Suppressor macrophage treated with lipopolysaccharide for 4 hours (primary cell): Measurements from ENCODE around the gene SOX6.
"Not testable (repeated sequence)": the region's sequence is repeated elsewhere in the genome, so short reads cannot be mapped to it uniquely, and the experiment has no call there.

ENCODE experiments used
- DNase-seq: peaks from one replicate; pipeline ENCODE4 v3.0.0-alpha.2; 2020

Gene SOX6

DNA sequence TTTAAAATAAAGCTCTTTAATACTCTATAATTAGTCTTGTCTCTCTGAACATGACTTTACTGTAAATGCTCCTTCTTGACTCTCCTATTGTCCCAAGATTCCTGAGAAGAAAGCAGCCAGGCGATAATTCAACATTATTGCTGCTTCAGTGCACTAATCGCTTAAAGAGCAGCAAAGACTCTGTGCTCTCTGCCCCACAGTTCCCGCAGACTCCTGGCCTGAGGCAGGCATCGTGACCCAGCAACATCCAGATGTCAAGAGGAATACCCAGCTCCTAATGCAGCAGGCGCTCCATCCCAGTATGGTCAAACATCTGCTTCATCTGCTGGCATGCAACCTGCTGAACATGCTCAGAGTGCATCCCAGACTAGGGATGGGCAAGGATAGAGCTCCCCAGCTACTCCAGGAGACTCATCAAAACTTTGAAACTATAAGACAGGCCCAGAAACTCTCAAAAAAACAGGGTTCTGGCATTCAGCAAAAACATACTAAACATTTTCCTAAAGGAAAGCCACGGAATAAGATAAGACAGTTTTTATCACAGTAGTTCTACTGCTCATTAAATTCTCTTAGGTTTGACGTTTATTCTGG, 270.0 kb downstream of the SOX6 start:
- DNase-seq: no peak

- no peak for DNase-seq
Observed at GRCh38 chr11:16082095-16083055, 274.0 kb downstream of the SOX6 start.

- DNase-seq: no peak
Observed at GRCh38 chr11:16081382-16082094, 274.8 kb downstream of the SOX6 start.

GRCh38 chr11:16080688-16081381, 275.5 kb downstream of the SOX6 start:
- no peak for DNase-seq

- no peak for DNase-seq
Observed at GRCh38 chr11:16078936-16079335, 277.4 kb downstream of the SOX6 start.

- no peak for DNase-seq
Observed at GRCh38 chr11:16070573-16070972, 285.8 kb downstream of the SOX6 start.

GRCh38 chr11:16067268-16067667, 289.1 kb downstream of the SOX6 start:
- DNase-seq: not testable (repeated sequence)

- DNase-seq: no peak
Observed at GRCh38 chr11:16059332-16059731, 297.0 kb downstream of the SOX6 start.

DNA sequence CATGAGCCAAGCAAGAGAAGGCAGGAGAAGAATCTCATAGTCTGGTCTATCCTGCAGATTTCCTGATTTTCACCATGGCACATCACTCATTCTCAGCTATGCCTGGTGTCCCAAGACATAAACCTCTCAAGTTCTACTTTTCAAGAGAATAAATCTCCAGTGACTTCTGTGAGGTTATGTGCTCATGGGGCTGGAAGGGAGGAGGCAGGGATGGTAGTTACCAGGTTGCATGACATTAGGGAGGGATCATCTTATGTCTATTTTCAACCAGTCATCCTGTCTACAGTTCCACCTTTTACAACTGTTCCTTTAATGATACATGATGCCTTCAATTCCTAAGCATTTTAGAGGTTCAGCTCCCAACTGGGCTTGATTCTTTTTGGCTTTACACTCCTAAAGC, 297.7 kb downstream of the SOX6 start:
- no peak for DNase-seq

GRCh38 chr11:16052750-16053149, 303.6 kb downstream of the SOX6 start:
- no peak for DNase-seq

- DNase-seq: no peak
Observed at GRCh38 chr11:16049611-16050010, 306.7 kb downstream of the SOX6 start.

- DNase-seq: no peak
Observed at GRCh38 chr11:16047073-16047472, 309.3 kb downstream of the SOX6 start.

GRCh38 chr11:16043617-16044016, 312.7 kb downstream of the SOX6 start:
- no peak for DNase-seq

DNA sequence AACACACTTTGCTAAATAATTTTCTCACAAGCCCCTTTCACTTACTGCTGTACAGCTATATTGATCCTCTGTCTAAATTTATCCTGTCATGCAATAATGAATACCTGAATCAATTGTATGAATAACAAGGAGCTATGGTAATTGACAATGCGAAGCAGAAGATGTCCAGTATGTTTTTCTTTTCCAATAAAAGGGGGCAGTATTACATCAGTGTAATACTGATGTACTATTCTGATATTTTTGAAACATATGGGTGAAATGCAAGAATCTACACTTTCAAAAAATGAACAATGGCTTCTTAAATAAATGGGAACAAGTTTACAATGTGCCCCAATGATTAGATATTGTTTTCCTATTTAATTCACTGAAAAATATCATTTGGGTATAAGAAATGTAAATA, 315.1 kb downstream of the SOX6 start:
- DNase-seq: no peak

DNA sequence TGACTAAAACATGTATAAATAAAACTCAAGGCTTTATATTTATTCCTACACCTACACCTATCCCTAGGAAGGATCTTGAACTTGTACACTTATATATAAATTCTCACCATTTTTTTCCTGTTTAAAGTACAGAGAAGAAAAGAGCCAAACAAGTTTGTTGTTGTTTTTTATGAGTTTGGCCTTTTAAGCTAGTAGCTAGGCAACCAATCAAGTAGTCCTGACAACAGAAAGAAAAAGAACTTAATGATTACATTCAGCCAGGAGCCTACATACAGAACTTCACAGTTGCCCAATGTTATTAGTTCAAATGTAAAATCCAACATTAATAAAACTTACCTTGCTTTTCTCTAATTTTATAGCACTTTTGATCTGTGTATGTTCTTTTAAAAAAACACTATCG, 316.2 kb downstream of the SOX6 start:
- DNase-seq: no peak

DNA sequence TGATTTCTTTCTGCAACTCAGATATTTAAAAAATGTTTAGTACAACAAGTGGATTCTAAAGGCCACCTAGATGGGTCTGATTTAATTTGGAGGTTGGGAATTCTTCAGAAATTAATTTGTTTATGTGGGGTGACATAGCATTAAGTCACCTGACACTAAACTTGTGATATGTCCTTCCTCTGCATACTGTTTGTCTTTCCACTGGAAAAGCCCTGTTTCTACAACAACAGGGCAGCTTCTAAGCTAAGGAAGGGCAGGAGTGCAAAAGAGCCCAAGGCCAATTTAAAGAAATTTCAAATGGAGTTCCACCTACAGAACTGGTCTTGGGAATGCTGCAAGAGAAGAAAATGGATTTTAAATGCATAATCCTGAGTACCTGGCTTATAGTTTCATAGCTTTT, 319.2 kb downstream of the SOX6 start:
- no peak for DNase-seq

- no peak for DNase-seq
Observed at GRCh38 chr11:16036218-16036617, 320.1 kb downstream of the SOX6 start.

DNA sequence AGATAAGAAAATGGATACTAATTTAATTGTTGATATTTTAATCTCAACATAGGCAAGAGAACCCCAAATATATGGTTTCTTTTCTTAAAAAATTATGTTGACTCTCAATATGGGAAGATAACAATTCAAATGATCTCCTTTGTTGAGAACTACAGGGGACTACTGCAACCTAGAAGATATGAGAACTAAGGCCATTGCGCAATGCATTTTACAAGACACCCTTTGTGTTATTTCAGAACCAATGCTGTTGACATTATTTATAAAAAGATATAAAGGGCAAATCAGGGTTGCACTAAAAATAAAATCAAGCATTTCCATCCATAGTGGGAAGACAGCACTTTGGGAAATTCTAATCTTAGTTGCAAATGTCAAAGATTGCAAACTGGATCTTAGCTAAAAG, 322.3 kb downstream of the SOX6 start:
- no peak for DNase-seq

- no peak for DNase-seq
Observed at GRCh38 chr11:16032974-16033373, 323.4 kb downstream of the SOX6 start.

DNA sequence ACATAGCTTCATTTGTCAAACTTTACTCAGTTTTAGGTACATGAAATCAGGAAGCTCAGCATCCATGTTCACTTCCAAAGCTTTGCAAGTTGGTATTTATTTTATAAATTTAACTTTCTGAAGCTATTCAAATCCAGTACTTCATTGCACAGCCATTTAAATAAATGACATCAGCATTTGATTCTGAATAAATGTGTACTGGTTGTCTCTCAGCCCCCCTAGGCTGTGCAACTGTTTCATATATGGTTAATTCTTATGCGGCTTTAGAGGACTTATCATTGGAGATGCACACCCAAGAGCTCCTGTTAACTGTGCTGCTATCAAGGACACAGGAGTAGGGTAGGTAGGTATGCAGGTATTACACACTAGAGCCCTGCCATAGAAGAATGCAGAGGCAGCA, 325.1 kb downstream of the SOX6 start:
- no peak for DNase-seq

DNA sequence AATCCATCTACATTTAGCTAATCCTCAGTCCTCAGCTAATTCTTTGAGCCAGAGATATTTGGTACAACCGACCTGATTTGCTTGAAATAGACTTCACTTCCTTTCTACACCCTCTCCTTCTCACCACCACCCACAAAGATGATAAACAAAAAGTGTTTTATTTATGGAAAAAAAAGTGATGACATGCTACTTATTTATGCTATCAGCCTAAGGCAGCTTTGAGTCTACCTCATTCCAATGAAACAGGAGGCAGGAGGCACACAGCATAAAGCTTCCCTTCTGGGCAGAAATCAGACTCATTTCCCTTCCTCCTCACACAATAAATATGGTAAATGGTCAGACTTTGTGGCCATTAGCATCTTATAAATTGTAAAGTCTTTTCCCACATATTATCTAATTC, 325.7 kb downstream of the SOX6 start:
- DNase-seq: no peak

- DNase-seq: not testable (repeated sequence)
Observed at GRCh38 chr11:16029151-16029550, 327.2 kb downstream of the SOX6 start.

DNA sequence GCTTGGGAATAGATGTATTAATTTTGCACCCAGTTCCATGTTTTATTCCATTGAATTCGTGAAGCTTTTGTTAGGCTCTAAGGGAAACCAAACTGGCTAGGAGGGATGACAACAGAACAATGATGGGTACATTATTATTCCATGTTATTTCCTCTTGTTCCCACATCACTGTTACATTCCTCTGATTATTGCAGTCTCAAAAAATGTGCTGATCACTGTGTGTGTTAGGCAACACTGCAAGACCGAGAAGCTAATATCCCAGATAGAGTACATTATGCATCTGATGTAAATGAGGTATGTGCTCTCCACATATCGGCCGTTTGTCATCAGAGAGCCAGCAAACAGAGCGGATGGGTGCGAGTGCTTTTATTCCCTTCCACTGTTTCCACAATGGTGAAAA, 327.9 kb downstream of the SOX6 start:
- no peak for DNase-seq
